ENCODE measurements around the gene AK8. TPM values are rescaled to one million over a fixed set of nuclear protein-coding genes. Genes with fewer than 3 reads are reported as not detected.

AK8 gene
- total and polyA plus RNA-seq, 2 of the 4 experiments (the other 2 are of a cell fraction): under 0.01 to 0.09 TPM

DNA sequence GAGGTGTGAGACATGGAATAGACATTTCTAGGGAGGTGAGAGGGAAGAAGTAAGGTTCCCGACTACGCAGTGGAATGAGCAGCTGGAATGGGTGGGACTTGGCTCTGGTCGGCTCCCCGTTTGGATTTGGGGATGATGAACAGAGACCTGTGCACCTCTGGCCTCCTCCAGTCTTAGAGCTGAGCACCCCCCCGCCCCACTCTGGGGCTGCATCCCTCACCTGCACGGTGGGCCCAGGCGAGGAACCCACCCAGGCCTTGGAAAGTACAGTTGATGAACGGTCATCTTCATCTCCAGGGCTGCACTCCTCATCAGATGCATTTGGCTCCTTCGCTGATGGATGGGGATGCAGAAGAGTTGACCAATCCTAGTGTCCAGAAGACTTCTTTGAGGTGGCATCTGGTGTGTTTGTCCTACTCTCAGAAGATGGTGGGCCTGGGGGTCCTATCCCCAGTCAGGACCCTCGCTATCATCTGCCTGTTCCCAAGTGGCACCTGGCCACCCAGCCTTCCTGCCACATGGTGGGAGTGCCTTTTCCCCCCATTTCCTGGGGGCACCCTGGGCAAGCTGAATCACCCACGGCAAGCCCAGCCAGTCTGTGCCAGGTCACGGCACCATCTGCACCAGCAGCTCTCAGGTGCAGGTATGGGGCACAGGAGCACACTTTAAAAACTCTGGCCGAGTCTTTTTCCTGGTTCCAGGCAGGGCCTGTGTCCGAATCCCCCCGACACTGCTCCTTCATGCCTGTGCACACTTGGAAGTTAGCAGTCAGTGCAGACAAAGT lies 137.4 kb downstream of the AK8 start:
- no peak overlapping the region for H3K14ac ChIP-seq (replicated peaks; ENCODE audit: low read depth, low read length)
- dilution Hi-C loops (cut with HindIII; ENCODE audit: low sequenced_read_pairs, unreplicated experiment) (no loop called here), in situ Hi-C loops (cut with MboI; ENCODE audit: low sequenced_read_pairs) (no loop called here), intact Hi-C loops (cut with micrococcal nuclease) (no loop called here)
- H2BK5ac ChIP-seq (ENCODE audit: low read depth, low read length, poor library complexity, severe bottlenecking): no peak overlapping the region
- H3K27me3 ChIP-seq (ENCODE audit: control insufficient read depth, insufficient read depth, low read length): peaks cover 50% of the 10 kb centered on the region
- H4K20me1 ChIP-seq (ENCODE audit: insufficient read depth, low read length): no peaks in the 10 kb centered on the region
- H3K56ac ChIP-seq (ENCODE audit: extremely low read depth, insufficient read depth, low read length): no peak overlapping the region
- H3K9ac ChIP-seq (ENCODE audit: low read depth, low read length): no peak overlapping the region
- 74% methylated on average over 4 of the region's 15 CpGs; no CpG with 5 or more reads in 1 of the 2 experiments for WGBS, 2 experiments (ENCODE audit: extremely low coverage in 2 of 2, insufficient read length in 1 of 2)
- H3K27ac ChIP-seq (ENCODE audit: insufficient read depth, low read length): no peak overlapping the region
- H2BK120ac ChIP-seq (ENCODE audit: low read depth, low read length): no peak overlapping the region
- no peaks in the 10 kb centered on the region for H3K9me1 ChIP-seq (ENCODE audit: insufficient read depth, low read length)
- no peak overlapping the region for H4K5ac ChIP-seq (ENCODE audit: low read depth, low read length)
- H3K9me3 ChIP-seq (ENCODE audit: control insufficient read depth, insufficient read depth, low read length): peaks cover 5% of the 10 kb centered on the region
- H2BK15ac ChIP-seq (ENCODE audit: low read depth, low read length): no peak overlapping the region
- no peak overlapping the region for H4K91ac ChIP-seq (ENCODE audit: insufficient read depth, low read depth, low read length)
- CTCF ChIA-PET: no interaction called here
- POLR2A ChIA-PET (ENCODE audit: unreplicated experiment): no interaction called here
- H3K79me1 ChIP-seq (ENCODE audit: low read depth in 1 of 2, low read length in 2 of 2): no peaks in the 10 kb centered on the region
- no peak overlapping the region for H2AFZ ChIP-seq (replicated peaks; ENCODE audit: low read length, poor library complexity)
- H2AK9ac ChIP-seq (replicated peaks; ENCODE audit: low read depth, low read length, poor library complexity): no peak overlapping the region
- ATAC-seq (ENCODE audit: low read depth) (no peak), DNase-seq (no peak)
- H3K23ac ChIP-seq (ENCODE audit: low read depth, low read length): no peak overlapping the region
- no peak overlapping the region for H3K4ac ChIP-seq (ENCODE audit: low read depth, low read length)
- no TSS peak for BruUV-seq (replicated peaks)
- H2BK20ac ChIP-seq (ENCODE audit: low read depth, low read length): no peak overlapping the region
- no peaks in the 10 kb centered on the region for H3K36me3 ChIP-seq (ENCODE audit: control insufficient read depth, insufficient read depth, low read length)
- H3K4me3 ChIP-seq (ENCODE audit: insufficient read depth, low read depth, low read length): no peak overlapping the region
- no peak overlapping the region for H2AK5ac ChIP-seq (ENCODE audit: low read depth, low read length)
- no peak overlapping the region for H3K4me2 ChIP-seq (ENCODE audit: low read depth, low read length)
- TF ChIP-seq, protein P1, sequence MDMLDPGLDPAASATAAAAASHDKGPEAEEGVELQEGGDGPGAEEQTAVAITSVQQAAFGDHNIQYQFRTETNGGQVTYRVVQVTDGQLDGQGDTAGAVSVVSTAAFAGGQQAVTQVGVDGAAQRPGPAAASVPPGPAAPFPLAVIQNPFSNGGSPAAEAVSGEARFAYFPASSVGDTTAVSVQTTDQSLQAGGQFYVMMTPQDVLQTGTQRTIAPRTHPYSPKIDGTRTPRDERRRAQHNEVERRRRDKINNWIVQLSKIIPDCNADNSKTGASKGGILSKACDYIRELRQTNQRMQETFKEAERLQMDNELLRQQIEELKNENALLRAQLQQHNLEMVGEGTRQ (IDR thresholded peaks at IDR 0.05; ENCODE audit: low read depth, low read length): no peak
- no peak for TF ChIP-seq MAFK (IDR thresholded peaks at IDR 0.05; ENCODE audit: low read depth, low read length)
- no peak for TF ChIP-seq CEBPB (IDR thresholded peaks at IDR 0.05; ENCODE audit: low read depth, low read length)
- no peak for TF ChIP-seq FOS (IDR thresholded peaks at IDR 0.05; ENCODE audit: low read depth, low read length)
- no peak for TF ChIP-seq MAZ (IDR thresholded peaks at IDR 0.05; ENCODE audit: borderline replicate concordance, low read depth, low read length)
- TF ChIP-seq RFX5 (IDR thresholded peaks at IDR 0.05; ENCODE audit: low read depth, low read length): no peak
- TF ChIP-seq RAD21 (IDR thresholded peaks at IDR 0.05; ENCODE audit: low read length): no peak
- no peak for TF ChIP-seq POLR2A (IDR thresholded peaks at IDR 0.05; ENCODE audit: low read depth, low read length)
- no peak for TF ChIP-seq MXI1 (IDR thresholded peaks at IDR 0.05; ENCODE audit: borderline replicate concordance, low read depth, low read length)
- TF ChIP-seq, protein P2, sequence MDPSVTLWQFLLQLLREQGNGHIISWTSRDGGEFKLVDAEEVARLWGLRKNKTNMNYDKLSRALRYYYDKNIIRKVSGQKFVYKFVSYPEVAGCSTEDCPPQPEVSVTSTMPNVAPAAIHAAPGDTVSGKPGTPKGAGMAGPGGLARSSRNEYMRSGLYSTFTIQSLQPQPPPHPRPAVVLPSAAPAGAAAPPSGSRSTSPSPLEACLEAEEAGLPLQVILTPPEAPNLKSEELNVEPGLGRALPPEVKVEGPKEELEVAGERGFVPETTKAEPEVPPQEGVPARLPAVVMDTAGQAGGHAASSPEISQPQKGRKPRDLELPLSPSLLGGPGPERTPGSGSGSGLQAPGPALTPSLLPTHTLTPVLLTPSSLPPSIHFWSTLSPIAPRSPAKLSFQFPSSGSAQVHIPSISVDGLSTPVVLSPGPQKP (IDR thresholded peaks at IDR 0.05; ENCODE audit: borderline replicate concordance, low read depth, low read length): no peak
- no peak for TF ChIP-seq SMC3 (IDR thresholded peaks at IDR 0.05; ENCODE audit: low read depth, low read length)
- TF ChIP-seq, protein P3, sequence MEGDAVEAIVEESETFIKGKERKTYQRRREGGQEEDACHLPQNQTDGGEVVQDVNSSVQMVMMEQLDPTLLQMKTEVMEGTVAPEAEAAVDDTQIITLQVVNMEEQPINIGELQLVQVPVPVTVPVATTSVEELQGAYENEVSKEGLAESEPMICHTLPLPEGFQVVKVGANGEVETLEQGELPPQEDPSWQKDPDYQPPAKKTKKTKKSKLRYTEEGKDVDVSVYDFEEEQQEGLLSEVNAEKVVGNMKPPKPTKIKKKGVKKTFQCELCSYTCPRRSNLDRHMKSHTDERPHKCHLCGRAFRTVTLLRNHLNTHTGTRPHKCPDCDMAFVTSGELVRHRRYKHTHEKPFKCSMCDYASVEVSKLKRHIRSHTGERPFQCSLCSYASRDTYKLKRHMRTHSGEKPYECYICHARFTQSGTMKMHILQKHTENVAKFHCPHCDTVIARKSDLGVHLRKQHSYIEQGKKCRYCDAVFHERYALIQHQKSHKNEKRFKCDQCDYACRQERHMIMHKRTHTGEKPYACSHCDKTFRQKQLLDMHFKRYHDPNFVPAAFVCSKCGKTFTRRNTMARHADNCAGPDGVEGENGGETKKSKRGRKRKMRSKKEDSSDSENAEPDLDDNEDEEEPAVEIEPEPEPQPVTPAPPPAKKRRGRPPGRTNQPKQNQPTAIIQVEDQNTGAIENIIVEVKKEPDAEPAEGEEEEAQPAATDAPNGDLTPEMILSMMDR (conservative IDR thresholded peaks at IDR 0.05; ENCODE audit: low read depth, low read length): no peak
- no peak for TF ChIP-seq NFE2L2 (IDR thresholded peaks at IDR 0.05; ENCODE audit: low read depth, low read length)
- no peak for TF ChIP-seq RCOR1 (IDR thresholded peaks at IDR 0.05; ENCODE audit: insufficient replicate concordance, low read length)
- no peak for TF ChIP-seq CHD1 (IDR thresholded peaks at IDR 0.05; ENCODE audit: low read depth, low read length)
- H3K18ac ChIP-seq (ENCODE audit: low read depth, low read length): no peak overlapping the region
- no peak overlapping the region for H4K8ac ChIP-seq (ENCODE audit: low read depth in 2 of 2, low read length in 2 of 2)
- no peaks in the 10 kb centered on the region for H3K4me1 ChIP-seq (ENCODE audit: control insufficient read depth, insufficient read depth, low read length)

Measured in IMR-90 (cell line).